SK-N-SH treated with all-trans-retinoic acid at 6 μM for 48 hours (cell line): ENCODE data around the gene RAC2.

ENCODE experiments used
- ARNTL ChIP-seq: fragments of 450-650 bp; formaldehyde crosslinking; IDR thresholded peaks from 2 replicates; pipeline ENCODE4 v1.5.0; 2020; ENCODE audit warnings: low read depth, mild to moderate bottlenecking, moderate library complexity, borderline replicate concordance
- CSRNP3 ChIP-seq: fragments of 250-450 bp; sonication (Bioruptor Pico); IDR thresholded peaks from 2 replicates; pipeline ENCODE4 v1.5.1; 2021; ENCODE audit warnings: mild to moderate bottlenecking, moderate library complexity
- ESRRG ChIP-seq: fragments of 250-450 bp; sonication (Bioruptor Pico); IDR thresholded peaks from 2 replicates; pipeline ENCODE4 v1.6.1; 2021; ENCODE audit warnings: mild to moderate bottlenecking
- GLIS3 ChIP-seq: fragments of 250-450 bp; sonication (Bioruptor Pico); IDR thresholded peaks from 2 replicates; pipeline ENCODE4 v1.5.0; 2020; ENCODE audit warnings: mild to moderate bottlenecking, moderate library complexity
- PPARA ChIP-seq: fragments of 250-450 bp; sonication (Bioruptor Pico); IDR thresholded peaks from 2 replicates; pipeline ENCODE4 v1.5.0; 2020; ENCODE audit warnings: mild to moderate bottlenecking, borderline replicate concordance
- RARB ChIP-seq: fragments of 250-450 bp; sonication (Bioruptor Pico); IDR thresholded peaks from 2 replicates; pipeline ENCODE4 v1.8.0; 2021; ENCODE audit warnings: mild to moderate bottlenecking, moderate library complexity
- TOX ChIP-seq: fragments of 250-450 bp; sonication (Bioruptor Pico); IDR thresholded peaks from 2 replicates; pipeline ENCODE4 v1.8.0; 2021; ENCODE audit warnings: mild to moderate bottlenecking, moderate library complexity, borderline replicate concordance
- ZC3H10 ChIP-seq: fragments of 250-450 bp; sonication (Bioruptor Pico); IDR thresholded peaks from 2 replicates; pipeline ENCODE4 v1.5.1; 2021; ENCODE audit warnings: mild to moderate bottlenecking, moderate library complexity
- ZFP3 ChIP-seq: fragments of 250-450 bp; sonication (Bioruptor Pico); IDR thresholded peaks from 2 replicates; pipeline ENCODE4 v1.5.0; 2020; ENCODE audit warnings: mild to moderate bottlenecking, moderate library complexity
- ZFP30 ChIP-seq: fragments of 450-650 bp; formaldehyde crosslinking; IDR thresholded peaks from 2 replicates; pipeline ENCODE4 v1.5.0; 2022; ENCODE audit warnings: mild to moderate bottlenecking, moderate library complexity
- ZNF565 ChIP-seq: fragments of 450-650 bp; formaldehyde crosslinking; conservative IDR thresholded peaks from 2 replicates; pipeline ENCODE4 v1.5.0; 2020; ENCODE audit warnings: low read depth, mild to moderate bottlenecking, moderate library complexity
- ZNF70 ChIP-seq: fragments of 450-650 bp; formaldehyde crosslinking; IDR thresholded peaks from 2 replicates; pipeline ENCODE4 v1.5.0; 2020; ENCODE audit warnings: mild to moderate bottlenecking, moderate library complexity
- TF ChIP-seq, protein P1 (sequence below): fragments of 250-450 bp; sonication (Bioruptor Pico); IDR thresholded peaks from 2 replicates; pipeline ENCODE4 v1.8.0; 2020; ENCODE audit warnings: mild to moderate bottlenecking, moderate library complexity, borderline replicate concordance

DNA sequence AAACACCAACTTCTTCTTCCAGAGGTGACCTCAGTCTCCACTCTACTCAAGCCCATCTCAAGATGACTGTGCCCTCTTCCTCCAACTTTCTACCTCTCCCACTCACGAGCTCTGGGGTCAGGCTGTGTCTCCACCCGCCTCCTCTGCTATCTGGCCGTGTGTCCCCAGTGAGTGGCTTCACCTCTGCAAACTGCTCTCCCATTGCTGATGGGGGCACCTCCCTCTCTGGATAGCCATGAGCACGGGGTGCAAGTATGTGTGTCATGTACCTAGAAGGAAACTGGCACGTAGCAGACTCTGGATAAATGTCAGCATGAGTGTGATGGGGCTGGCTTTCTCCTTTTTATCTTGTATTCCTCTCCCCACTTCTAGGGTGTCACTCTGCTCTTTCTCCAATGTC lies 18.3 kb upstream of the RAC2 start:
- TF ChIP-seq ZFP3 (CRISPR knock-in tag) (no peak), RARB (CRISPR knock-in tag) (no peak), ZFP30 (CRISPR knock-in tag) (no peak), ZNF70 (CRISPR knock-in tag) (no peak), PPARA (CRISPR knock-in tag) (no peak), ESRRG (CRISPR knock-in tag) (no peak), ZNF565 (CRISPR knock-in tag) (no peak), TOX (CRISPR knock-in tag) (no peak), ZC3H10 (no peak), GLIS3 (no peak), CSRNP3 (CRISPR knock-in tag) (no peak), ARNTL (CRISPR knock-in tag) (no peak)
- TF ChIP-seq, protein P1, sequence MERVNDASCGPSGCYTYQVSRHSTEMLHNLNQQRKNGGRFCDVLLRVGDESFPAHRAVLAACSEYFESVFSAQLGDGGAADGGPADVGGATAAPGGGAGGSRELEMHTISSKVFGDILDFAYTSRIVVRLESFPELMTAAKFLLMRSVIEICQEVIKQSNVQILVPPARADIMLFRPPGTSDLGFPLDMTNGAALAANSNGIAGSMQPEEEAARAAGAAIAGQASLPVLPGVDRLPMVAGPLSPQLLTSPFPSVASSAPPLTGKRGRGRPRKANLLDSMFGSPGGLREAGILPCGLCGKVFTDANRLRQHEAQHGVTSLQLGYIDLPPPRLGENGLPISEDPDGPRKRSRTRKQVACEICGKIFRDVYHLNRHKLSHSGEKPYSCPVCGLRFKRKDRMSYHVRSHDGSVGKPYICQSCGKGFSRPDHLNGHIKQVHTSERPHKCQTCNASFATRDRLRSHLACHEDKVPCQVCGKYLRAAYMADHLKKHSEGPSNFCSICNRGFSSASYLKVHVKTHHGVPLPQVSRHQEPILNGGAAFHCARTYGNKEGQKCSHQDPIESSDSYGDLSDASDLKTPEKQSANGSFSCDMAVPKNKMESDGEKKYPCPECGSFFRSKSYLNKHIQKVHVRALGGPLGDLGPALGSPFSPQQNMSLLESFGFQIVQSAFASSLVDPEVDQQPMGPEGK, result no peak
